Ovary (tissue), 3 donors: Measurements from ENCODE around the gene TMEM63C.

Experiments
- CTCF ChIP-seq, 3 donors: fragments of 450-650 bp in 2 of 3; fragments of 200-600 bp in 1 of 3; IDR thresholded peaks; one replicate each; pipeline versions ENCODE4 v1.5.1 to v1.8.0; 2016 to 2022; ENCODE audit warnings: antibody characterized with exemption in 3 of 3, mild to moderate bottlenecking in 1 of 3
- EP300 ChIP-seq: sonication (generic); formaldehyde crosslinking; IDR thresholded peaks from one replicate; pipeline ENCODE4 v1.6.1; 2017; ENCODE audit warnings: antibody characterized with exemption
- POLR2A ChIP-seq: fragments of 450-650 bp; IDR thresholded peaks from one replicate; pipeline ENCODE4 v1.6.1; 2017; ENCODE audit warnings: antibody characterized with exemption, mild to moderate bottlenecking, moderate library complexity
- donor health status: DM: no; HTN: no; CAD: no.

GRCh38 chr14:77187649-77188012 lies 6.0 kb downstream of the TMEM63C start:
- TF ChIP-seq CTCF (IDR thresholded peaks at IDR 0.05): no peak
- no peak for TF ChIP-seq POLR2A
- TF ChIP-seq EP300: no peak
